HG03097 (cell line): ENCODE results near the gene AIMP2.
A peak's percentile ranks its signal among the peaks of the same experiment; 100 is the strongest.
"Not testable (repeated sequence)": the region's sequence is repeated elsewhere in the genome, so short reads cannot be mapped to it uniquely, and the experiment has no call there.

ENCODE experiments used
- ATAC-seq: cut with Tn5 transposase; IDR thresholded peaks from one replicate; pipeline ENCODE4 v1.9.1; 2021; ENCODE audit not compliant: unreplicated experiment, low FRiP score

Gene AIMP2

GRCh38 chr7:6026011-6026819 lies 17.1 kb downstream of the AIMP2 start:
- ATAC-seq, result peak; percentile 64

GRCh38 chr7:6026820-6027311 lies 17.8 kb downstream of the AIMP2 start:
- ATAC-seq, result no peak

GRCh38 chr7:6027806-6028365 lies 18.8 kb downstream of the AIMP2 start:
- ATAC-seq, result no peak

GRCh38 chr7:6028563-6028962 lies 19.5 kb downstream of the AIMP2 start:
- ATAC-seq, result no peak

- ATAC-seq, result no peak
Observed at GRCh38 chr7:6030988-6031387, 21.9 kb downstream of the AIMP2 start, which contains the start of gene ANKRD61. ANKRD61 (plus strand) TSS chr7:6031376; CDS start chr7:6031376, 0 bp downstream.

- ATAC-seq, result no peak
Observed at GRCh38 chr7:6031567-6031966, 22.5 kb downstream of the AIMP2 start.

GRCh38 chr7:6032167-6032566 lies 23.1 kb downstream of the AIMP2 start:
- no peak for ATAC-seq

GRCh38 chr7:6032641-6033040 lies 23.6 kb downstream of the AIMP2 start:
- no peak for ATAC-seq

GRCh38 chr7:6035165-6035564 lies 26.1 kb downstream of the AIMP2 start:
- ATAC-seq, result no peak

GRCh38 chr7:6035686-6036085 lies 26.6 kb downstream of the AIMP2 start:
- no peak for ATAC-seq

- no peak for ATAC-seq
Observed at GRCh38 chr7:6049780-6050179, 40.7 kb downstream of the AIMP2 start.

- ATAC-seq, result not testable (repeated sequence)
Observed at GRCh38 chr7:6051185-6051584, 42.1 kb downstream of the AIMP2 start.

- no peak for ATAC-seq
Observed at GRCh38 chr7:6056616-6057015, 47.5 kb downstream of the AIMP2 start.

GRCh38 chr7:6057316-6058129 lies 48.5 kb downstream of the AIMP2 start:
- no peak for ATAC-seq

GRCh38 chr7:6059941-6060340 lies 50.9 kb downstream of the AIMP2 start:
- not testable (repeated sequence) for ATAC-seq

- ATAC-seq, result peak; percentile 64
Observed at GRCh38 chr7:6071406-6071805, 62.3 kb downstream of the AIMP2 start.
